NCI-H524 (cell line): ENCODE results near the gene FOXC1.

ENCODE experiments used
- DNase-seq, 2 experiments: peaks; one replicate each; lab custom pipeline; 2025; lab: John Stamatoyannopoulos, UW

Gene FOXC1

GRCh38 chr6:1612299-1612973 lies 2.7 kb downstream of the FOXC1 start:
- no peak for DNase-seq

DNA sequence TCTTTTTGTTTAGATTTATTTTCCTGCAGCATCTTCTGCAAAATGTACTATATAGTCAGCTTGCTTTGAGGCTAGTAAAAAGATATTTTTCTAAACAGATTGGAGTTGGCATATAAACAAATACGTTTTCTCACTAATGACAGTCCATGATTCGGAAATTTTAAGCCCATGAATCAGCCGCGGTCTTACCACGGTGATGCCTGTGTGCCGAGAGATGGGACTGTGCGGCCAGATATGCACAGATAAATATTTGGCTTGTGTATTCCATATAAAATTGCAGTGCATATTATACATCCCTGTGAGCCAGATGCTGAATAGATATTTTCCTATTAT lies 3.2 kb downstream of the FOXC1 start:
- no peak for DNase-seq

GRCh38 chr6:1613346-1613687 lies 3.6 kb downstream of the FOXC1 start:
- no peak for DNase-seq

GRCh38 chr6:1613688-1614447 lies 4.2 kb downstream of the FOXC1 start:
- peak in 1 of 2 experiments; percentile 10 for DNase-seq

- DNase-seq = no peak
Observed at GRCh38 chr6:1614448-1615150, 4.9 kb downstream of the FOXC1 start.

DNA sequence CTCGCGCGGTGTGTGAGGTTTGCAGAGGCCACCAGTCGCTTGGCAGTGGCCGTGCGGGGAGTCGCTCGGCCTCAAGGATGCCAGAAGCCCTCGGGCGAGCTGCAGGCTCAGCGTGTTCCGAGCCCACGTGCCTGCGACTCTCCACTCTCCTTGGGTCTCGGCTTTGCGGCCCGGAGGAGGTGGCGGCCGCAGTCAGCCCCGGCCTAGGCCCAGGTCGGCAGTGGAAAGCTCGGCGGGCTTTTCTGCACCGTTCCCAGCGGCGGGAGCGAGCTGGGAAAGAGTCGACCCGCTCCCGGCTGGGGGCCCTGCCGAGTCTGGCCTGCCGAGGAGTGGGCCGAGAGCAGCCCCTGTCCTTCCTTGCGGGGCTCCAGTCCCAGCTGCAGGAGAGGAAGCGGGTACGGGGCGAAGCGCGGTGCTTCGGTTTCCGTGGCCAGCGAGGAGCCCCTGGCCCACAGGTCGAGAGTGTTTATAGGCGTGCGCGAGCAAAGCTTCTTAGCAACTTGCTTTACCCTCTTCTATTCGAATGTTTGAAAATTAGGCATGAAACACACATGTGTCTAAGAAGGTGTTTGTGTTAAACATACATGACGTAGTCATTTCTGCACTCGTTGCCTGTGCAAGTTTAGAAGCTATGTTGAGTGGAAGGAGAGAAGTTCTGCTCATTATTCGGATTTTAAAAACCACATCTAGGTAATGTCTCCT lies 5.6 kb downstream of the FOXC1 start:
- DNase-seq = no peak

- DNase-seq = no peak
Observed at GRCh38 chr6:1615853-1616420, 6.2 kb downstream of the FOXC1 start.

DNA sequence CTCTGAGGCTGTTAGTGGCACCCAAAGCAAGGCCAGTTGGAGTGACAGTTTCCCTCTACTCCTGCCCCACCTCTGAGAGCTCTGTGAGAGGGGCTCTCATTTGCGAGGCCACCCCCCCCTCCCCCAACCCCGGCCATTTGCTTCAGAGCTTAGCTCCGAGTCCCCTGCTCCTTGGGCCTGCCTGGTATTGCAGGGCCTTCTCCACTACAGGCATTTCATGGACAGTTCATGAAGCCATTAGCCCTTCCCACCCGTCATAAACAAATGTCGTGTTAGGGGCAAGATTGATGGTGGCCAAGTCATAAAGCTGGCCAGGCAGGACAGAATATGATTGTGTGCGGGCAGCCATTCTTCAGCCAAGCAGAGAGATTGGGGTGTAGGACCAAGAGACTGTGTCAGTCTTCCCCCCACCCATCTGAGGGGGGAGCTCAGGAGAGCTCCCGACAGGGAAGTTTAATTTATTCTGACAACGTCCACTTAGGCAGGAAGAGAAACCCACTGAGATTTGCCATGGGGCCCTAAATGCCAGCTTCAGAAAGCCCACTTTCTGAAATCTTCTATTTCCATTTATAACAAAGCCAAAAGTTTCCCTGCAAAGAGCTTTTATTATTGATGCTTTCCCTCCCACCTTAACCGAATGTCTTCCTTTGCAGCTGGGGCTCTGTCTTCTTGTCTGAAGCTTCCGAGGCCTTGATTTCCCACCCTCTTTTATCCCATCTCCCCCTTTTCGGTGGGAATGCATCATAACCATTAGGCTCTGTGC lies 7.2 kb downstream of the FOXC1 start:
- no peak for DNase-seq

- no peak for DNase-seq
Observed at GRCh38 chr6:1617466-1618310, 8.0 kb downstream of the FOXC1 start.

DNA sequence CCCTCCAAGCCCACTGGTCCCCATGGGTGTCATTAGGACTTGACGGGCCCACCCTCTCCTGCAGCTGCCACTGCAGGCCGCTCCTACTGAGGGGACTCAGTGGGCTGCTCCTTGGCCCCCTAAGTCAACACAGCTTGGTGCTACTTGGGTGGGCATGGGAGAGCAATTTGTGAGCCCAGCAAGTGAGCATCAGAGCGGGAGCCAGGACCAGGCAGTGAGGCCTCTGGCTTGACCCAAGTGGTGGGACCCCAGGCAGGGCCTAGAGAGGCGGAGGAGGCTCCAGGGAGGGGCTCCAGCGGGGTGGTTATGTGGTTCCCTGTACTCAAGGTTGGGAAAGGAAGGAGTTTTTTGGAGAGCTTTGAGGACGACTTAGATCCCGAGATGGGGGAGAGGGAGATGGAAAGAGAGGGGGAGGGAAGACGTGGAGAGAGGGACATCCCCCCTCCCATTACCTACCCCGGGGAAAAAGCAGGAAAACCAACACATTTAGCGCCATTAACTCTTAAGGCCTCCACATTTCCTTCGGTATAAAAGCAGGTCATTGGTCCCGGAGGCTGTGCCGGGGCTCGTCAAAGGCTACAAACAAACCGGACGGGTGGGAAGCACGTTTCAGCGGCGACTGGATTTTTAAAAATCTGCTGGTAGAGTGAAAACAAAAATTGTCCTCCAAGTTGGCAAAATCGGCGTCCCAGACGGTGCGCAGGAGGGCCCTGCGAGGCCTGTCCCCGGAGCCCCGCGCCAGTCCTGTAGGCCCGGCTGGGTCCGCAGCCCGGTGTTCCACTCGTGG lies 8.8 kb downstream of the FOXC1 start:
- DNase-seq = no peak

DNA sequence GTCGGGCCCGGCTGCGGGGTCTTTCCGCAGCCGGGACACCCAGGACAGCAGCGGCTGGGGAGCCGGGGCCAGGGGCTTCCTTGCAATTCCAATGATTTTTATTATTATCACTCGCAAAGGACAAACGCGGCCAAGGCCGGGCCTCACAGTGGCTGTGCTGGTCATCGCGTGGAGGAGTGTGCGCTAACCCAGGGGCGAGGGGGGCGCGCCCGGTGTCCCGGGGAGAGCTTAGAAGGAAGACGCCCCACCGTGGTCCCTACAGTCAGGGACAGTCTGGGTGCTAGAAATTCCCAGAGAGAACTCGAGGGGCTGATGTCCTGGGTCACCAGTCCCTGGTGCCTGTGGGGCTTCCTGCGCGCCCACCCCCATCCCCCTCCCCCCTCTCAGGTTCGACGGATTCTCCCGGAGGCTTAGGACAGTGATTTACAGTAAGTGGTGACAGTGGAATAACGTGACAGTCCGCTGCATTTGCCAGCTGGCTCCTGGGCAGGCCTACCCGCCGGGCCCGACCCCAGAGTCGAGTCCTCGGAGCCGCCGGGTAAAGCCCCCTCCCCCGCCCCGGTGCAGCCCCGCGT lies 9.5 kb downstream of the FOXC1 start:
- no peak for DNase-seq

DNA sequence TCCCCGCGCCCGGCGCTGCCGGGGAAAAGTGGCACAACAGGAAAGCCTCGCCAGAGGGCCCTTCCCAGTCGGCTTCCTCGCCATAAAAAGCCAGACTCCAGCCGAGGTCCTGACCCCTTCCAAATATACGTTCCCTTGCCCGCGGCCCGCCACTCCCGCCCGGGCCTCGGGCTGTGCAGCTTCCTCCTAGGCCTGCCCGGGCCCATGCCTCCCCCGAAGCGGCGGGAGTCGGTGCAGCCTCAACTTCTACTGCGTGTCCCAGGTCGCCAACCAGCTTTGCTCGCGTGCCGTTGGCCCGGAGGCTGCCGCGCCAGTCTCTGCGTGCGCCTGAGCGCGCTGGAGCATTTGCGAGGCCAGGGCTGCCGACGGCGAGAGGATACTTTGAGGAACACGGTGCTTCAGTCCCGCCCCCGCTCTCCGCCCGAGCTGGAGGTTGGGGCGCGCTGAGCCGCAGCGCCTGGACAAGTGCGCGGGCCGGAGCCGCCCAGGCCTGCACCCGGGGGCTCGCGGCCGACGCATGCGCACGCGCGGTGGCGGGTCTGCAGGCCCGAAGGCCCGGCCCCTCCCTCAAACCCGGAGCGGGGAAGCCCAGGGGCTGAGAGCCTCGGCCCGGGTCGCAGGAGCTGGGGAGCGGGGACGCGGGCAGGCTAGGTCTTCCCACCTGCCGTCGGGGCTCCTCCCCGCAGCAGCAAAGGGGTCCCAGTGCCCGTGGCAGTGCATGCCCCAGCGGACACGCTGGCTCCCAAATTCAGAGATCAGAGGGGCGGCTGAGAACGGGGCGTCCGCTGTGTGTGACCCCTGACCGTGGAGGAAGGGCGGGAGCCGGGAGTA lies 10.2 kb downstream of the FOXC1 start:
- no peak for DNase-seq

DNA sequence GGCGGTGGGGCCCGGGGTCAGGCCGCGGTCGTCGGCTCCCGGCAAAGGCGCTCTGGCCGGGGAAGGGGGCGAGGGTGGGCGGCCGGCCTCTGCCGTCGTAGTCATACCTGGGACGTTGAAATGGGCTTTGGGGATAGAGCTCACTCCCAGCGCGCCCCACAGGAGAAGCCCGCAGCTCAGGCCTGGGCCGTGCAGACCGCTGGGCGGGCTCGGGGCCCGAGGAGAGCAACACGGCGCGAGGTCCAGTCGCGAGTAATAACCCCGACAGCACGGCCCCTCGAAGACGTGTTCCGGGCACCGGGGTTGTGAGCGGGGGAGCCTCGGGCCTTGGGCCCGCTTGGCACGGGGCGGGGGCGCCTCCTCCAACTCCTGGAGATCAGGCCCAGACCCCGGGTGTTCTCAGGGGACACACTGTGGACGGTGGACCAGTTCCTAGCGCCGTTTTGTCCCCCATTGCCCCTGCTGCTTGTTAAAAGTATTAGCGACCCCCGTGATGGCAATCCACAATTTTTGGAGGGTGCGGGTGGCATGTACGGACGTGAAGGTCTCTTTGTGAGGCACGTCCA lies 10.9 kb downstream of the FOXC1 start:
- no peak for DNase-seq

DNA sequence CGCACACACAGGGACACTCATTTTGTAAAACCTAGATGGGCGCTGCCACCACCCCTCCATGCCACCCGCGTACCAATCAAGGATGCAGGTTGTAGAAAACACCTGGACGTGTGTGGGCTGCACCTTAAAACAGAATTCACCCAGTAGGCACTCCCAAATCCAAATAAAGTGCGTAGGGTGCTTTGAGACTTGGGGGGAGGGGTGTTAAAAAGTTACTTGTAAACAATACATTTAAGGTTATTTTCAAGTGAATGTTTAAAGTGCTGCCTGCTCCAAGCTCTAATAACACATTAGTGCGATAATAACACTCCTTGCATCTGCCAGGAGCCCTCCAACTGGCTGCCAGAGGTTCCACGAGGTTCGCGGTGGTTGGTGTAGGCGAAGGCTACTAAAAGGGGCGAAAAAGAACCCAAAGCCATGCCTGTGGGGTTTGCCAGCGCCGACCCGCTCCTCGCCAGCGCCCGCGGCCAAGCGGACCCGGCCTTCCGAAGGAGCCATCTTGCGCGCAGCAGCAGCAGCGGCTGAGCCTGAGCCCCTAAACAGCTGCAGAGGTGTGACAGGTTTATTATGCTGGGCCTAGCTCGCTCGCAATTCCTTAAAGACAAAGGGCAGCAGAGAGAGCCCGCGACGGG lies 11.5 kb downstream of the FOXC1 start:
- DNase-seq = no peak

- DNase-seq = no peak
Observed at GRCh38 chr6:1622220-1622850, 12.6 kb downstream of the FOXC1 start.

- DNase-seq = no peak
Observed at GRCh38 chr6:1622851-1623768, 13.4 kb downstream of the FOXC1 start.
